WTC11 (cell line): ENCODE measurements around the gene ARL4A. TPM values are rescaled to one million over a fixed set of nuclear protein-coding genes. Genes with fewer than 3 reads are reported as not detected.

ENCODE experiments used
- ATAC-seq: fragments of 200-7000 bp; cut with Tn5 transposase; 2 replicates; pipeline ENCODE4 v1.10.0; 2021; ENCODE audit warnings: mild to moderate bottlenecking, moderate library complexity
- CTCF ChIA-PET: fragments of 300-600 bp; sonication (Branson Sonifier 250); formaldehyde crosslinking; loops from one replicate; lab custom pipeline; 2021; ENCODE audit warnings: antibody characterized with exemption; lab: Charles Lee
- POLR2A ChIA-PET: fragments of 350-600 bp; sonication (Branson Sonifier 250); formaldehyde crosslinking; loops from one replicate; lab custom pipeline; 2021; ENCODE audit warnings: antibody characterized with exemption; lab: Charles Lee
- DNase-seq: peaks from one replicate; pipeline ENCODE4 v3.0.0; 2021; ENCODE audit warnings: low spot score
- H3K27ac Mint-ChIP-seq: 2 replicates; pipeline ENCODE4 v1.8.0; 2021; ENCODE audit warnings: mixed read lengths
- H3K27me3 Mint-ChIP-seq: 2 replicates; pipeline ENCODE4 v1.8.0; 2021; ENCODE audit warnings: low read depth, mild to moderate bottlenecking, moderate library complexity, mixed read lengths
- H3K36me3 Mint-ChIP-seq: 2 replicates; pipeline ENCODE4 v1.8.0; 2021; ENCODE audit warnings: mixed read lengths
- H3K4me1 Mint-ChIP-seq: 2 replicates; pipeline ENCODE4 v1.8.0; 2022; ENCODE audit warnings: mixed read lengths
- H3K4me3 Mint-ChIP-seq: 2 replicates; pipeline ENCODE4 v1.8.0; 2021; ENCODE audit warnings: mild to moderate bottlenecking, moderate library complexity, mixed read lengths
- H3K9me3 Mint-ChIP-seq: 2 replicates; pipeline ENCODE4 v1.8.0; 2021; ENCODE audit warnings: mixed read lengths
- ATF6 ChIP-seq: sonication (generic); formaldehyde crosslinking; IDR thresholded peaks from 2 replicates; pipeline ENCODE4 v1.8.1; 2023; ENCODE audit warnings: mild to moderate bottlenecking, missing genetic modification reagents
- CREB1 ChIP-seq: sonication (generic); formaldehyde crosslinking; IDR thresholded peaks from 2 replicates; pipeline ENCODE4 v1.8.0; 2023; ENCODE audit warnings: mild to moderate bottlenecking, missing genetic modification reagents
- E2F1 ChIP-seq: sonication (generic); formaldehyde crosslinking; IDR thresholded peaks from 2 replicates; pipeline ENCODE4 v1.8.0; 2022; ENCODE audit warnings: mild to moderate bottlenecking, missing genetic modification reagents
- FOXJ3 ChIP-seq: sonication (generic); formaldehyde crosslinking; IDR thresholded peaks from 2 replicates; pipeline ENCODE4 v1.9.0; 2021; ENCODE audit warnings: missing genetic modification reagents, mild to moderate bottlenecking, borderline replicate concordance
- GRHL2 ChIP-seq: fragments of 250-450 bp; sonication (Bioruptor Pico); IDR thresholded peaks from 2 replicates; pipeline ENCODE4 v1.8.0; 2022; ENCODE audit warnings: mild to moderate bottlenecking, moderate library complexity; ENCODE audit not compliant: insufficient replicate concordance, severe bottlenecking
- HMGXB4 ChIP-seq: sonication (generic); formaldehyde crosslinking; IDR thresholded peaks from 2 replicates; pipeline ENCODE4 v1.8.1; 2023; ENCODE audit warnings: mild to moderate bottlenecking, moderate library complexity, missing genetic modification reagents
- KAT7 ChIP-seq: sonication (generic); formaldehyde crosslinking; IDR thresholded peaks from 2 replicates; pipeline ENCODE4 v1.8.1; 2023; ENCODE audit warnings: missing genetic modification reagents, mild to moderate bottlenecking, borderline replicate concordance
- NR1H2 ChIP-seq: sonication (generic); formaldehyde crosslinking; IDR thresholded peaks from 2 replicates; pipeline ENCODE4 v1.9.0; 2021; ENCODE audit warnings: mild to moderate bottlenecking, moderate library complexity, missing genetic modification reagents
- SMAD4 ChIP-seq: sonication (generic); formaldehyde crosslinking; IDR thresholded peaks from 2 replicates; pipeline ENCODE4 v1.8.0; 2022; ENCODE audit warnings: mild to moderate bottlenecking, missing genetic modification reagents
- SOX15 ChIP-seq: fragments of 250-450 bp; sonication (Bioruptor Pico); IDR thresholded peaks from 2 replicates; pipeline ENCODE4 v1.9.0; 2021; ENCODE audit warnings: mild to moderate bottlenecking
- TEAD4 ChIP-seq: sonication (generic); formaldehyde crosslinking; IDR thresholded peaks from 2 replicates; pipeline ENCODE4 v1.8.0; 2022; ENCODE audit warnings: mild to moderate bottlenecking, missing genetic modification reagents
- ZNF138 ChIP-seq: sonication (generic); formaldehyde crosslinking; conservative IDR thresholded peaks from 2 replicates; pipeline ENCODE4 v1.8.1; 2022; ENCODE audit warnings: mild to moderate bottlenecking, moderate library complexity, missing genetic modification reagents
- ZNF317 ChIP-seq: sonication (generic); formaldehyde crosslinking; IDR thresholded peaks from 2 replicates; pipeline ENCODE4 v1.8.1; 2023; ENCODE audit warnings: low read depth, mild to moderate bottlenecking, moderate library complexity, missing genetic modification reagents, borderline replicate concordance
- ZNF423 ChIP-seq: fragments of 250-450 bp; sonication (Bioruptor Pico); IDR thresholded peaks from 2 replicates; pipeline ENCODE4 v2.1.2; 2022; ENCODE audit warnings: mild to moderate bottlenecking, moderate library complexity
- ZNF671 ChIP-seq: fragments of 250-450 bp; sonication (Bioruptor Pico); IDR thresholded peaks from 2 replicates; pipeline ENCODE4 v1.8.0; 2021; ENCODE audit warnings: mild to moderate bottlenecking
- total RNA-seq: library from RNA; stranded (reverse); gene quantifications from 3 replicates; pipeline ENCODE4 v1.2.3, GENCODE V29; 2021
- TF ChIP-seq, protein P1 (sequence below): fragments of 250-450 bp; sonication (Bioruptor Pico); conservative IDR thresholded peaks from 2 replicates; pipeline ENCODE4 v1.9.0; 2021; ENCODE audit warnings: mild to moderate bottlenecking
- TF ChIP-seq, protein P2 (sequence below): sonication (generic); formaldehyde crosslinking; IDR thresholded peaks from 2 replicates; pipeline ENCODE4 v1.8.1; 2022; ENCODE audit warnings: mild to moderate bottlenecking, moderate library complexity, missing genetic modification reagents
- TF ChIP-seq, protein P3 (sequence below): sonication (generic); formaldehyde crosslinking; IDR thresholded peaks from 2 replicates; pipeline ENCODE4 v1.8.1; 2023; ENCODE audit warnings: mild to moderate bottlenecking, missing genetic modification reagents

Gene ARL4A
- total RNA-seq, 1 experiment from 2014 or later = 25.4 TPM

GRCh38 chr7:12722136-12722535, 34.7 kb downstream of the ARL4A start:
- DNase-seq (no peak), ATAC-seq (no peak)
- Mint-ChIP-seq H3K36me3 (peaks cover 3% of the 10 kb centered on the region; the same call in 1 of the 2 replicates), H3K27ac (no peak overlapping the region), H3K4me3 (no peak overlapping the region), H3K9me3 (no peaks in the 10 kb centered on the region), H3K4me1 (peaks cover 47% of the 10 kb centered on the region), H3K27me3 (no peaks in the 10 kb centered on the region; the same call in 1 of the 2 replicates)
- TF ChIP-seq KAT7 (no peak), NR1H2 (no peak), TEAD4 (CRISPR knock-in tag) (no peak), ZNF138 (CRISPR knock-in tag) (no peak), SOX15 (no peak), SMAD4 (CRISPR knock-in tag) (no peak), E2F1 (CRISPR knock-in tag) (no peak), ZNF317 (no peak), ZNF423 (no peak), ATF6 (no peak), ZNF671 (CRISPR knock-in tag) (no peak), CREB1 (CRISPR knock-in tag) (no peak)
- TF ChIP-seq, protein P1, sequence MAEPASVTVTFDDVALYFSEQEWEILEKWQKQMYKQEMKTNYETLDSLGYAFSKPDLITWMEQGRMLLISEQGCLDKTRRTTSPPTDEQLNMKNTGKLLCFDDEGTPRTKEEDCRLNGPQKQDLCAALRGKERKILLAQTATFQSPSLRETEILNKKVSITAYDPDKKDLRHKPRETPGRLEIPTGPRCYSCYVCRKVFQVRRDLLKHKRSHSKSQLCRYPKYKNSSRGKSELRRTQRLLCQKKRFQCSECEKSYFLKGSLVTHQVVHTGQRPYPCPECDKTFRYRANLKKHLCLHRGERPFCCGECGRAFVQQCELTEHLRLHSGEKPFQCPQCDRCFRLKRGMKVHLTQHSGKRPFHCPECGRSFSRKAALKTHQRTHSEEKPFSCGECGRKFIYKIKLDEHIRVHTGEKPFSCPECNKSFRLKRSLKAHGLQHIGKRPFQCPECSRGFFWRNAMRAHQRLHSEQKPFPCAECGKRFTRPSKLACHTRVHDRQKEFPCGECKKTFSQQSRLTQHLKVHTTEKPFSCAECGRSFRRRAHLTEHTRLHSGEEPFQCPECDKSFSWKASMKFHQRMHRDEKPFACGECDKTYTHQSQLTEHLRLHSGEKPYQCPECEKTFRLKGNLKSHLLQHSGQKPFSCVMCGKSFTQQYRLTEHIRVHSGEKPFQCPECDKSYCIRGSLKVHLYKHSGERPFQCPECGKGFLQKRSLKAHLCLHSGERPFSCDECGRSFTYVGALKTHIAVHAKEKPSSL (CRISPR knock-in tag) = no peak
- TF ChIP-seq, protein P2, sequence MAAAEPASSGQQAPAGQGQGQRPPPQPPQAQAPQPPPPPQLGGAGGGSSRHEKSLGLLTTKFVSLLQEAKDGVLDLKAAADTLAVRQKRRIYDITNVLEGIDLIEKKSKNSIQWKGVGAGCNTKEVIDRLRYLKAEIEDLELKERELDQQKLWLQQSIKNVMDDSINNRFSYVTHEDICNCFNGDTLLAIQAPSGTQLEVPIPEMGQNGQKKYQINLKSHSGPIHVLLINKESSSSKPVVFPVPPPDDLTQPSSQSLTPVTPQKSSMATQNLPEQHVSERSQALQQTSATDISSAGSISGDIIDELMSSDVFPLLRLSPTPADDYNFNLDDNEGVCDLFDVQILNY (CRISPR knock-in tag) = no peak
- TF ChIP-seq, protein P3, sequence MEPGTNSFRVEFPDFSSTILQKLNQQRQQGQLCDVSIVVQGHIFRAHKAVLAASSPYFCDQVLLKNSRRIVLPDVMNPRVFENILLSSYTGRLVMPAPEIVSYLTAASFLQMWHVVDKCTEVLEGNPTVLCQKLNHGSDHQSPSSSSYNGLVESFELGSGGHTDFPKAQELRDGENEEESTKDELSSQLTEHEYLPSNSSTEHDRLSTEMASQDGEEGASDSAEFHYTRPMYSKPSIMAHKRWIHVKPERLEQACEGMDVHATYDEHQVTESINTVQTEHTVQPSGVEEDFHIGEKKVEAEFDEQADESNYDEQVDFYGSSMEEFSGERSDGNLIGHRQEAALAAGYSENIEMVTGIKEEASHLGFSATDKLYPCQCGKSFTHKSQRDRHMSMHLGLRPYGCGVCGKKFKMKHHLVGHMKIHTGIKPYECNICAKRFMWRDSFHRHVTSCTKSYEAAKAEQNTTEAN (CRISPR knock-in tag) = no peak
- ChIA-PET CTCF (no interaction called here), POLR2A (no interaction called here)

- CTCF ChIA-PET = no interaction called here
- H3K36me3 Mint-ChIP-seq = peaks cover 3% of the 10 kb centered on the region; the same call in 1 of the 2 replicates
- POLR2A ChIA-PET = no interaction called here
- ATAC-seq = peak; percentile 39; the same call in 1 of the 2 replicates
- H3K27ac Mint-ChIP-seq = peak overlapping the region; percentile 25
- no peaks in the 10 kb centered on the region for H3K9me3 Mint-ChIP-seq
- H3K4me3 Mint-ChIP-seq = no peak overlapping the region
- peaks cover 52% of the 10 kb centered on the region for H3K4me1 Mint-ChIP-seq
- DNase-seq = no peak
- H3K27me3 Mint-ChIP-seq = no peaks in the 10 kb centered on the region; the same call in 1 of the 2 replicates
- TF ChIP-seq ATF6 = no peak
- TF ChIP-seq ZNF138 (CRISPR knock-in tag) = no peak
- TF ChIP-seq GRHL2 (CRISPR knock-in tag) = no peak
- TF ChIP-seq, protein P1 (CRISPR knock-in tag) = no peak
- no peak for TF ChIP-seq HMGXB4 (CRISPR knock-in tag)
- no peak for TF ChIP-seq ZNF317
- no peak for TF ChIP-seq FOXJ3 (CRISPR knock-in tag)
Measured at GRCh38 chr7:12722636-12723605, 35.5 kb downstream of the ARL4A start.
